Measurements from ENCODE around the gene POGLUT2.

- no peak for TF ChIP-seq POLR2A (IDR thresholded peaks at IDR 0.05)
- TF ChIP-seq CTCF (IDR thresholded peaks at IDR 0.05), result no peak
Measured at GRCh38 chr13:102777736-102778135, 21.0 kb downstream of the POGLUT2 start.
